HG02678 (cell line): ENCODE results near the gene IZUMO1.

Source experiments
- ATAC-seq: cut with Tn5 transposase; IDR thresholded peaks from one replicate; pipeline ENCODE4 v1.9.1; 2021; ENCODE audit warnings: mild to moderate bottlenecking, moderate library complexity; ENCODE audit not compliant: unreplicated experiment

The IZUMO1 gene

DNA sequence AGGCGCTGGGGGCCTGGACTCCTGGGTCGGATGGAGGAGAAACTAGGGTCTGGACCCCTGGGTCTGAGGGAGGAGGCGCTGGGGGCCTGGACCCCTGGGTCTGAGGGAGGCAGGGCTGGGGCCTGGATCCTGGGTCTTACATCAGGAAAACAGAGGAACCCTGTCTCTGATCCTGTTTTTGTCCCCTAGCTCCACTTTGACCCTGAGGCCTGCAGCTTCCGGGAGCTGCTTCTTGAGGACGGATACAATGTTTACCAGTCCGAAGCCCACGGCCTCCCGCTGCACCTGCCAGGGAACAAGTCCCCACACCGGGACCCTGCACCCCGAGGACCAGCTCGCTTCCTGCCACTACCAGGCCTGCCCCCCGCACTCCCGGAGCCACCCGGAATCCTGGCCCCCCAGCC lies 11.0 kb upstream of the IZUMO1 start:
- no peak for ATAC-seq

DNA sequence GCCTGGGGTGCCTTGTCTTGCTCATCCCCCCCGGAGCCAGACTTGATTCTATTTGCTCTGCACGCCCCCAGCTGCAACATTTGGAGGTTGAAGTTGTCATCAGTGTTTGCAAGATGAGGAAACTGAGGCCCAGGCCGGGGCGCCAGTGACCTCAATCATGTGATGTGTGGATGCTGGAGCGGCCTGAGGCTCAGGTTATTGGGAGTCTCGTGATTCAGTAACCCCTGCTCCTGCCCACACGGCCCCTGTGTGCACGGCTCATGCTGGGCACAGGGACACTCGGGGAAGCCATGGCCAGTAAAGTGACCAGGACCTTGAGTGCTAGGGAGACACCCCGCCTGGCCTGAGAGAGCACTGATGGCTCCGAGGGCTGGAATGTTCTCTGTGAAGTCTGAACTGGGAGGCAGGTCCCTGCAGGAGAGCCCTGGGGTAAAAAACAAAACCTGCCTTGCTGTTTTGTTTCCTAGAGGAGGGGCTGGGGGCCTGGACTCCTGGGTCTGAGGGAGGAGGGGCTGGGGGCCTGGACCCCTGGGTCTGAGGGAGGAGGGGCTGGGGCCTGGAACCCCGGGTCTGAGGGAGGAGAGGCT lies 10.5 kb upstream of the IZUMO1 start:
- ATAC-seq = no peak

DNA sequence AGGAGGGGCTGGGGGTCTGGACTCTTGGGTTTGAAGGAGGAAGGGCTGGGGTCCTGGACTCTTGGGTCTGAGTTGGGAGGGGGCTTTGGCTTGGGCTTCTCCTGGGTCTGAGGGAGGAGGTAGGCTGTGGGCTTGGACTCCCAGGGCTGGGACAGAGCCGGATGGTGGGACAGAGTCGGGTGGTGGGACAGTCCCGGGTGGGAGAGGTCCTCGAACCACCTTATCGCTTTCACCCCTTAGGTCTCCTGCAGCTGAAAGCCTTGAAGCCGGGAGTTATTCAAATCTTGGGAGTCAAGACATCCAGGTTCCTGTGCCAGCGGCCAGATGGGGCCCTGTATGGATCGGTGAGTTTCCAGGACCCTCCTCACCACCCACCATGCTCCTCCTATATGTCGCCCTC lies 10.0 kb upstream of the IZUMO1 start:
- no peak for ATAC-seq

DNA sequence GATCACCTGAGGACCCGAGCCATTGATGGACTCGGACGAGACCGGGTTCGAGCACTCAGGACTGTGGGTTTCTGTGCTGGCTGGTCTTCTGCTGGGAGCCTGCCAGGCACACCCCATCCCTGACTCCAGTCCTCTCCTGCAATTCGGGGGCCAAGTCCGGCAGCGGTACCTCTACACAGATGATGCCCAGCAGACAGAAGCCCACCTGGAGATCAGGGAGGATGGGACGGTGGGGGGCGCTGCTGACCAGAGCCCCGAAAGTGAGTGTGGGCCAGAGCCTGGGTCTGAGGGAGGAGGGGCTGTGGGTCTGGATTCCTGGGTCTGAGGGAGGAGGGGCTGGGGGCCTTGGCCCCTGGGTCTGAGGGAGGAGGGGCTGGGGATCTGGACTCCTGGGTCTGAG lies 9.5 kb upstream of the IZUMO1 start:
- ATAC-seq = no peak

DNA sequence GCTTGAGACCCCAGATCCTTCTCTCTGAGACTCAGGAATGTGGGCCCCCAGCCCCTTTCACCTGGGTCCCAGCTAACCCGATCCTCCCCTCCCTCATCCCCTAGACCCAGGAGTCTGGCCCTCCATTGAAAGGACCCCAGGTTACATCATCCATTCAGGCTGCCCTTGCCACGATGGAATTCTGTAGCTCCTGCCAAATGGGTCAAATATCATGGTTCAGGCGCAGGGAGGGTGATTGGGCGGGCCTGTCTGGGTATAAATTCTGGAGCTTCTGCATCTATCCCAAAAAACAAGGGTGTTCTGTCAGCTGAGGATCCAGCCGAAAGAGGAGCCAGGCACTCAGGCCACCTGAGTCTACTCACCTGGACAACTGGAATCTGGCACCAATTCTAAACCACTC lies 9.1 kb upstream of the IZUMO1 start:
- no peak for ATAC-seq

DNA sequence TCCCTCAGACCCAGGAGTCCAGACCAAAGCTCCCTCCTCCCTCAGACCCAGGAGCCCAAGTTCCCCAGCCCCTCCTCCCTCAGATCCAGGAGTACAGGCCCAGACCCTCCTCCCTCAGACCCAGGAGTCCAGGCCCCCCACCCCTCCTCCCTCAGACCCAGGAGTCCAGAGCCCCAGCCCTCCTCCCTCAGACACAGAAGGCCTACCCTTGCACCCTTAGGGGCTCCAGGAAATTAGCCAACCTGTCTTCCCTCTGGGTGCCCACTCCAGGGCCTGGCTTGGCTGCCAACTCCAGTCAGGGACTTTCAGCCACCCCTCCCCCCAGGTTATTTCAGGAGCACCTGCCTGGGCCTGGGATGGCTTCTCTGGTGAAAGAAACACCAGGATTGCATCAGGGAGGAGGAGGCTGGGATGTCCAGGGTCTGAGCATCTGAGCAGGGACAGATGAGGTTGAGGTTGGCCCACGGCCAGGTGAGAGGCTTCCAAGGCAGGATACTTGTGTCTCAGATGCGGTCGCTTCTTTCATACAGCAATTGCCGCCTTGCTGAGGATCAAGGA lies 8.5 kb upstream of the IZUMO1 start, which contains the start of gene FGF21:
Gene FGF21 (plus strand): TSS at position 441 of the 558 bp plus-strand sequence. CDS start 713 bp downstream, outside the sequence.
- no peak for ATAC-seq

DNA sequence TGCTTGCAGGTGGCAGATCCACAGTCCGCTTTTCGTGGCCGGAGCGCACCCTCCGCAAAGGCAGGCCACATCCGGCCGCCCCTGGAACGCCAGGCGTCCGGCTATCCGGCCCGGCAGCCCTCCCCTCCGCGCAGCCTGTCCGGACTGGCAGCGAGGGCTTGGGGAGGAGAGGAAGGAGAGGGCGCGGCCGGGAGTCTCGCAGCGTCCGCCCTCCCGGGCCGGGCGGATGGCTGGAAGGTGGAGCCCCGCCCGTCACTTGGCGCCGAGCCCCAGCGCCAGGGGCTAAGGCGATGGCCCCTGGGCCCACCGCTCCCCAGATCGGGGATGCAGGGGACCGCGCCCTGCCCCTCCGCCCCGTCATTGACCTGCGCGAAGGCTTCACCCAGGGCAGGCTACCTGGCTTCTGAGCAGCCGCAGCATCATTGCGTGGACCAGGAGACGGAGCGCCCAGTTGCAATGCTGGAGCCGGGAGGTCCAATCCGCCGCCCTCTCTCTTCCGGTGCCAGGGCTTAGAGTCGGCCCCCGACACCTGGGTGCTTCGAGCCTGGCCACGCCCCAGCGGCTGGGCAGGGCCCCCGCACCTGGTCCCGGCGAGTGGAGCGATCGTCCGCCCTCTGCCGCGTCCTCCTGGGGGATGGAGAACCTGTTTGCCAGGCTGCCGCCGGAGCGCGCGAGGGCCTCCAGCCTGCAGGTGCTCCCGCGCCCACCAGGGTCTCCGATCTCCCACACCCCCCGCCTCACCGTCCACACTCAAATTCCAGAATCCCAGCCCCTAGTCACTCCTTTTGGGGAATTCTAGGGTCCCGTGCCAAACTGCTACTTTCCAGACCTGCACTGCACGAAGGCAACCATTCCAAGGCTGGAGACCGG lies 6.0 kb upstream of the IZUMO1 start, which contains the start of gene FUT1:
Gene FUT1 (minus strand): TSS at position 146 of the 870 bp plus-strand sequence. CDS start 1,360 bp downstream, outside the sequence.
- no peak for ATAC-seq

DNA sequence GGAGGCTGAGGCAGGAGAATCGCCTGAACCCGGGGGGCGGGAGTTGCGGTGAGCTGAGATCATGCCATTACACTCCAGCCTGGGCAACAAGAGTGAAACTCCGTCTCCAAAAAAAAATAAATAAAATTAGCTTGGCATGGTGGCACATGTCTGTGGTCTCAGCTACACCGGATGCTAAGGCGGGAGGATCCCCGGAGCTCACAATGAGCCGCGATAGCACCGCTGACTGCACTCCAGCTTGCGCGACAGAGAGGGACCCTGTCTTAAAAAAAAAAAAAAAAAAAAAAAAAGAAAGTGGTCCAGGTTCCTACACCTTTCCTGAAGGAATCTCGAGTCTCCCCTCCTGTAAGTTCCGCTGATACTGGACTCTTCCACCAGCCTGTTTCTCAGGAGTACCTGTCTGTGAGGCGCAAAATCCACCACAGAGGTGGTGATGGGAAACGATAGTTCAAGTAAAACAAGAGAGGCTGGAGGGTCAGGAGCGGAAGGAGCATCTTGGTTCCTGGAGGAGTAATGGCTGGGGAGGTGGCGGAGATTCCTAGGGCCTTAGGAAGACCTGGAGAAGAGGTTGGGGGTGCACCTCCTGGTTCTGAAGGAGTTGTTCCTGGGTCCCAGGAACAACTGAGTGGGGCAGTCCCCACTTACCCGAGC lies 5.3 kb upstream of the IZUMO1 start:
- ATAC-seq = no peak

DNA sequence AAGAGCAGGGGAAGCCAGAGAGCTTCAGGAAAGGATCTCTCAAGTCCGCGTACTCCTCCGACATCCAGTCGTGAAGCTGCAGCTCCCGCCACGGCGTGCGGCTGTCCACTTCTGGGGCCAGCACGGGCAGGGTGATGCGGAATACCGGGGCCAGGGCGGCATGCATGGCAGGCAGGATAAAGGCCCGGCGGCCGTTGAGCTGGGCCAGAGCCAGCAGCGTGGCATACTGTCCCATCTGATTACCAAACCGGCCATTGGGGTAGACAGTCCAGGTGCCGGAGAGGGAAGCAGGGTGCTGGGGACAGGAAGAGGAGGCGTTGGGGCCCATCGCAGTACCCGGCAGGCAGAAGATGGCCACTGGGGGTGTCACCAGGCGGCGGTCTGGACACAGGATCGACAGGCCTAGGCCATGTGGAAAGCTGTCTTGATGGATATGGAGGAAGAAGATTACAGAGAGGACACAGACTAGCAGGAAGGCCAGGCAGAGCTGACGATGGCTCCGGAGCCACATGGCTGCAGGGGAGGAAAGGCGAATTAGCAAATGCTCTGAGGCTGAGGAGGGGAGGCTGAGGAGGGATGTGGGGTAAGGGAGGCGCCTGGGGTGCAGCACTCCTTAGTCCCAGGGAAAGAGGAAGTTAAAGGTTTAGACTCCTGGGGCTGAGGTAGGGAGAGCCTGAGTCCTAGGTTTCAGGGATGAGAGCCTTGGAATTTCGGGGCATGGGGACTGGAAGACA lies 4.2 kb upstream of the IZUMO1 start:
- ATAC-seq = no peak

DNA sequence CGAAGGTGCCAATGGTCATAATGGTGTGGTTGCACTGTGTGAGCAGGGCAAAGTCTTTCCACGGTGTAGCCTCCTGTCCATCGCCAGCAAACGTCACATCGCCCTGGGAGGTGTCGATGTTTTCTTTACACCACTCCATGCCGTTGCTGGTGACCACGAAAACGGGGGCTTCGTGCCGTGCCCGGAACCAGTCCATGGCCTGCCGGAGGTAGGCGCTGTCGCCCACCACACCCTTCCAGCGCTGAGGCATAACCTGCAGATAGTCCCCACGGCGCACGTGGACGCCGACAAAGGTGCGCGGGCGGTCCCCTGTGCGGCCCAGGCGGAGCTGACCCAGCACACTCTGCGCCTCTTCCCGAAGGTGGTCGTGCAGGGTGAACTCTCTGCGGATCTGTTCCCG lies 3.6 kb upstream of the IZUMO1 start:
- ATAC-seq = no peak

DNA sequence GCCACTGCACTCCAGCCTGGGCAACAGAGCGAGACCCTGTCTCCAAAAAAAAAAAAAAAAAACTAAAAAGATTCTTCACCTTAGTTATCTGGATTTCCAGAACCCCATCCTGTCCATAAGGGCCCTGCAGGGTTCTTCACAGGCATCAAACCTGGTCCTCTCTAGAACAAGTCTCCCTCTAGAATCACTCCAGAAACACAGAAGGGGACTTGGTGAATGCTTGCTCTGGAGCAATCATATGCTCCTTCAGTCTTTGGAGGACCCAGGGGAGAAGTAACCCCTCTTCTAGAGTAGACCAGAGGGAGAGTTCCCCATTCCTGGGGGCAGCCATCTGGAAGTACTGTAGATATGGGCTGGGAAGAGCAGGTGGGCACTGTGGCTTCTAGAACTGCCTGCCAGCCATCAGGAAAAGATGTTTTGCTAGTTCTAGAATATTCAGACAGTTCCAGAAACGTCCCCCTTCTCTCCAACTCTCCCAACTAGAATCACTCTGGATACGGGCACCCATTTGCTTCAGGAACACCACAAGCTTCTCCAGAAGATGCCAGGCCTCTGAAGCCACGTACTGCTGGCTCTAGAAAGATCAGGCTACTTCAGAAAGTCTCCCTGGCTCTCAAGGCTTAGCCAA lies 3.0 kb upstream of the IZUMO1 start:
- ATAC-seq = no peak

DNA sequence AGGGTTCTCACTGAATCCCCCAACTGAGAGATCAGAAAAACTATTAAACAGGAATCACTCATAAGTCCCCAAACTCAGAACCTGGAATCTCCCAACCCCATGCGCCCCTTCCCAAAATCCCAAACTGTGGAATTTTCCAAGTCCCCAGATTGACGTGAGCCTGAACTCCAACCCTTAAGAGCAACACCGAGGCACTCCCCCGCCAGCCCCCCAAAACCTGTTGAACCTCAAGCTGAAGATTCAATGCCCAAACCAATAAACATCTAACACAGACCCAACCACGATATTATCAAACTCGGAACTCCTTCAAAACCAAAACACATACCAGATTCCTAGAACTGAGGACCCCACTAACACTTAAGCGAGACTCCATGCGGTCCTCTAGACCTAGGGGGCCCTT lies 599 bp downstream of the IZUMO1 start:
- ATAC-seq = no peak

DNA sequence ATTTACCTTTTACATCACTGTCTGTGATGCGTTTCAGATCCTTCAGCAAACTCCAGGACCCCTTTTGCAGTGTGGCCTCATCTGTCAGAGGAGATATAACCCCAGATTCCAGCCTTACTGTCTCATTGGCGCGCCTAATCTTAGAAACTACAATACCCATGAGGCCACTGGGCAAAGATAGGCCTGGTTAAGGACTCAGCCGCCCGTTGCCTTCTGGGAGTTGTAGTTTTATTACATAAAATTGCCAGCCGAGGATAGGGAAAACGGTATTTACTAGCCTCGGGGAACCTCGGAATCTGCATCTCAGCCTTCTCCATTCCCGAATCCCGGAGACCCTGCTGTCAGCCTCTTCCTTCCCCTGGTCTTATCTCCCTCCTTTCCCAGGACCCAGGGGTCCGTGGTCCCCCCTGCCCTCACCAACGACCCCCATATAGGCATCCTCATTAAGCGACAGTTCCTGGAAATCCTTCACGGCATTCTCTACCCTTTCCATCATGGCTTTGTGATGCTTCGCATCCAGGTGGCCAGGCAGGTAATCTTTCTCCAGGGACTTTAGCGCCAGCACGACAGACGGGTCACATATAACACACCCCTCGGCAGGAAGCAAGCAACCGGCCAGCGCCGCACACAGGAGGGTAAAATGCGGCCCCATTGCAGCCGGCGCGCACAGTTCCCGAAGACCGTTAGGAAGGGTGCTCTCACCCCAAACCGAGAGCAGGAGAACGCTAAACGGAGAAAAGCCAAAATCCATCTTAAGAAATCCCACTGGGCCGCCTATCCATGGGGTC lies 1.3 kb downstream of the IZUMO1 start:
- no peak for ATAC-seq

DNA sequence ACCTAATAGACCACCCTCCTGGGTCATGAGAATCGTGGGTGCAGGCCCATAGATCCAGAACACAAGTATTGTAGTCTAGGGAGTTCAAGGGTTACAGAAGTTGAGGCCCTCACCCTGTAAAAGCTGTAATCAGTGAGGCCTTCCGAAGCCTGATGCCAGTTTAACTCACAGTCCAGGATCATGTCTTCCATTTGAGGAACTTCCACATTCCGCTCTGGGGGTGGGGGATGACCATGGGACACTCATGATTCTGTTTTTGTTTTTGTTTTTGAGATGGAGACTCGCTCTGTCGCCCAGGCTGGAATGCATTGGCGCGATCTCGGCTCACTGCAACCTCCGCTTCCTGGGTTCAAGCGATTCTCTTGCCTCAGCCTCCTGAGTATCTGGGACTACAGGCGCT lies 4.6 kb downstream of the IZUMO1 start:
- no peak for ATAC-seq

DNA sequence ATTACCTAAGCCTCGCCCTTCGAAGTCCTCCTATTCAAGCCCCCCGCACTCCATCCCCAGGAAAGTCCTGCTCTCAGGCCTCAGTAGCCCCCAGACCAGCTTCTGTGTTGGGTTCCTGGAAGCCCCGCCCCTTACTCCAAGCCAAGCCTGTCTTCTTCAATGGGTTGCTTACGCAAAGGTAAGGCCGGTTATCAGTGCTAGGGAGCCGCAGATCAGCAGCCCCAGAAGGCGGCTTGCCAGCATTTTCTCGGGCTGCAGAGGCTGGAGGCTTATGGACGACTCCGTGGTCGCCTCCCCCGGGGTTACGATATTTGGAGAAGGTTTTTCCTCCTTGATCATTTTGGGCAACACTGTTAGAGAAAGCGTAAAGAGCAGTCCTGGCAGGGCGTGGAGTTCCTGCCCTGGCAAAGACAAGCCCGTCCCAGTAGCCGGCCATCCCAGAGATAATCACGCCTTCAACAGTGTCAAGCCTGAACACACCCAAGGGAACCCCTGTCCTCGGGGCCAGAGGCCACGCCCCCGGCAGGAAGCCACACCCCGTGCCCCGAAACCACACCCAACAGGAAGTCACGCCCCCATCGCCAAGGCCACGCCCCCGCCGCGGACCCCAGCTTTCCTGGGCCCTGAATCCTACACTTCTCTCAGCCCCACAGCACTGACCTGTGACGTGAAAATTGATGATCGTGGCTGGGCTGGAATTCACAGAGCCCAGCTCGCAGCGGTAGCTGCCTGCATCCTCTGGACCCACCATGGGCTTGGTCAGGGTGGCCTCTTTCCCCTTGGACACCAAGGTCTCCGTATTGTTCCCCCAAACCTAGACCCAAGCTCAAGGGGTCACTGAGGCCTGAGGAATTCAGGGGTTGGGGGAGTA lies 5.3 kb downstream of the IZUMO1 start:
- no peak for ATAC-seq

DNA sequence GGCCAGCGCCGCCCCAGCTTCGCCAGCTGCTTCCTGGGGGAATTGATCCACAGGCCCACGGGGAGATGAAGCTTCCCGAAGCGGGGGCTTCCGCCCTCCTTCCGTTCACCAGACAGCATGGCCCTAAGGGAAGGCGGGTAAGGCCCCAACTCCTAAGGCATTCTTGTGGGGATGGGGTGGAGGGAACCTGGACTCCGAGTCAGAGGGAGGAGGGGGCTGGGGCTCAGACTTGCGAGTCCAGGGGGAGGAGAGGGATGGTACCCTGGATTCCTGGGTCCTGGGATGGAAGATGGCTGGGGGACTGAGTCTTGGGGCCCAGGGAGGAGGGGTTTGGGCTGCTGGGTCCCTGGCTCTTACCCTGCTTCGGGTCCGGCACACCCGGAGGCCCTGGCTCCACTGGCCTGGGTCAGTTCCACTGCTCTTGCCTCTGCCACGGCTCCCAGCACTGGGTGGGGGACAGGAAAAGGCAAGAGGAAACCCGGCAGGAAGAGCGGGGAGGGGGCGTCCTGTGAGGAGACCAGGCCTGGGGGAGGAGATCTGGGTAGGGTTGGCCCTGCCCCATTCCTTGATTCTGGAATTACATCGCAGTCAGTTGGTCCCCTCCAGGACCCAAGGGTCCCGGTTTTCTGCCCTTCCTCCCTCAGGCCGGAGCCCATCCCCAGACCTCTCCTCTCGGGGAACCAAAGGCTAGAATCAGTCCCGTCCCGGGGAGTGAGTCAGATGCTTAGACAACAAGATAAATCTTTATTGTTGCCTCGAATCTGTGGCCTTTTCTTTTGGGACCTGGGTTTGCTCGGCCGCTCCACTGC lies 6.3 kb downstream of the IZUMO1 start, which contains the start of gene RASIP1:
Gene RASIP1 (minus strand): TSS at position 447 of the 809 bp plus-strand sequence. CDS start 328 bp downstream, at position 119.
- ATAC-seq = no peak

DNA sequence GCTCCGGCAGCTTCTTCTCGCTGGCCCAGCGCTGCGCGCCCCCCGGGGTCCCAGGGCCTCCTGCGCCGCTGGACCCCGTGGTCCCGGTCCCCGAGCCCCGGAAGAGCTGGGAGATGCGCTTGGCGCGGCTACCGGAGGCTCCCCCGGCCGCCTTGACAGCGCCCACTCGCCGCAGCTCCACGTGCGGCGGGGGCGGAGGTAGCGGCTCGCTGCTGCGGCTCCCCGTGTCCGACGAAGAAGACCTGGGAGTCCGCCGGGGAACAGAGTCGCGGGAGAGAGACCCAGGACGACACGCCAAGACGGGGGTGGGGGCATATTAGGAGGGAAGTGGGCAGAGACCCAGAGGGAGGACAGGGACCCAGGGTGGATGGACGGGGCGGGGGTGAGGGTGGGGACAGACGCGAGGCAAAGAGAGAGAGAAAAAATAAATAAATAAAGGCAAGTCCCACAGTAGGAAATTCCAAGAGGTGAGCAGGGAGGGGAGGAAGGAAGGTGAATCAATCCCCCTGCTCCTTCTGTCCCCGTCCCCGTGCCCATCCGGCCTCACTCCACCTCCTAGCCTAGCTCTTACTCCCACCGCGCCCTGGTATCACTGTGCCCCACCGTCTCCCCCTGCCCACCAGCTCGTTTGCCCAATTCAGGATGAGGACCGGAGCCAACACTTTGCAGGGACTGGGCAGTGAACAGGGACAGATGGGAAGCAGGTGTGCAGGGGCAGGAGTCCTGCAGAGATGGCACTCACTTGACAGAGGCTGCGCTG lies 7.1 kb downstream of the IZUMO1 start:
- no peak for ATAC-seq
